22Rv1 (cell line): ENCODE measurements around the gene NUP54.

Experiments used
- CTCF ChIP-seq: fragments of 450-650 bp; IDR thresholded peaks from 2 replicates; pipeline ENCODE4 v1.5.1; 2017; ENCODE audit warnings: mild to moderate bottlenecking
- ZFX ChIP-seq: fragments of 450-650 bp; IDR thresholded peaks from 2 replicates; pipeline ENCODE4 v1.6.1; 2017; ENCODE audit warnings: antibody characterized with exemption, borderline replicate concordance

GRCh38 chr4:76078033-76078613 lies 70.1 kb downstream of the NUP54 start:
- TF ChIP-seq CTCF = no peak
- no peak for TF ChIP-seq ZFX
